Motor neuron (in vitro differentiated cells): ENCODE measurements around the gene RGL1. TPM values are rescaled to one million over a fixed set of nuclear protein-coding genes. Genes with fewer than 3 reads are reported as not detected.
A peak's percentile ranks its signal among the peaks of the same experiment; 100 is the strongest.

Experiments used
- ATAC-seq, 8 experiments: fragments of 200-7000 bp; cut with Tn5 transposase; replicated peaks in 6 of 8; 2 replicates each; pipeline ENCODE4 v1.8.0; 2021; ENCODE audit warnings: mild to moderate bottlenecking in 8 of 8, moderate library complexity in 8 of 8
- H3K27ac ChIP-seq, 2 donors: fragments of 250-450 bp; sonication (Bioruptor Pico); 2 replicates each; pipeline ENCODE4 v1.9.0; 2021; ENCODE audit warnings: antibody characterized with exemption in 2 of 2, mild to moderate bottlenecking in 2 of 2, moderate library complexity in 1 of 2
- H3K4me1 ChIP-seq, 2 donors: fragments of 250-450 bp; sonication (Bioruptor Pico); replicated peaks in 1 of 2; 2 replicates each; pipeline ENCODE4 v1.6.1; 2021; ENCODE audit warnings: antibody characterized with exemption in 2 of 2, mild to moderate bottlenecking in 2 of 2, moderate library complexity in 1 of 2
- H3K4me3 ChIP-seq, 5 donors: fragments of 250-450 bp; sonication (Bioruptor Pico); 2 replicates each; pipeline ENCODE4 v1.9.0; 2021; ENCODE audit warnings: antibody characterized with exemption in 5 of 5, mild to moderate bottlenecking in 5 of 5, moderate library complexity in 4 of 5
- WGBS, 10 experiments: fragments of 450-650 bp; shearing (Covaris generic); methylation state at CpG; one replicate each; pipeline ENCODE4 v1.0.0; 2022; 5-methylcytosine and 5-hydroxymethylcytosine counted together
- in situ Hi-C, 9 experiments: fragments of 400-800 bp; cut with MboI; loops; one replicate each; pipeline ENCODE4 v1.15.0; 2021; ENCODE audit warnings: low sequenced_read_pairs in 9 of 9, low pct_unique_long_range_greater_than_20kb in 2 of 9; ENCODE audit not compliant: unreplicated experiment in 9 of 9
- total RNA-seq, 8 experiments: library from RNA; unstranded; fragments of 300-600 nt; gene quantifications; 2 replicates each; pipeline versions ENCODE4 v1.2.3 to v1.2.4, GENCODE V29; 2022

Gene RGL1
- total RNA-seq, 8 experiments from 2014 or later: 8.4 to 92.5 (median 18.0) TPM

- Histone ChIP-seq H3K27ac (no peak overlapping the region), H3K4me3 (no peak overlapping the region), H3K4me1 (peaks cover 0 to 9% of the 10 kb centered on the region in 2 donors)
- no peak for ATAC-seq
- 86 to 100% (median 93%) methylated on average over 2 to 5 of the region's 5 CpGs; no CpG with 5 or more reads in 1 of the 10 experiments for WGBS, 10 experiments
- in situ Hi-C loops: loop anchor here (10.0 to 25.0 kb wide), 4 partner anchors 228 to 275 kb away; partner anchors contain the start of genes APOBEC4 (in 6 of the 9) and ARPC5 (in 1 of the 9)
Observed at GRCh38 chr1:183912265-183912886, 107.5 kb downstream of the RGL1 start.

GRCh38 chr1:183913567-183913993, 108.7 kb downstream of the RGL1 start:
- peaks cover 0 to 7% of the 10 kb centered on the region in 2 donors for H3K4me1 ChIP-seq
- in situ Hi-C loops: loop anchor here (10.0 to 25.0 kb wide), 4 partner anchors 229 to 276 kb away; partner anchors contain the start of genes APOBEC4 (in 6 of the 9) and ARPC5 (in 1 of the 9)
- 67 to 100% (median 94%) methylated on average over 1 to 3 of the region's 3 CpGs; no CpG with 5 or more reads in 2 of the 10 experiments for WGBS, 10 experiments
- H3K27ac ChIP-seq: no peak overlapping the region
- no peak for ATAC-seq
- H3K4me3 ChIP-seq: no peak overlapping the region

- H3K4me3 ChIP-seq: no peak overlapping the region
- H3K27ac ChIP-seq: no peak overlapping the region
- 38 to 100% (median 85%) methylated on average over 1 to 3 of the region's 3 CpGs; no CpG with 5 or more reads in 1 of the 10 experiments for WGBS, 10 experiments
- peaks cover 0 to 7% of the 10 kb centered on the region in 2 donors for H3K4me1 ChIP-seq
- no peak for ATAC-seq
- in situ Hi-C loops: loop anchor here (10.0 to 25.0 kb wide), 4 partner anchors 229 to 277 kb away; partner anchors contain the start of genes APOBEC4 (in 6 of the 9) and ARPC5 (in 1 of the 9)
Observed at GRCh38 chr1:183914276-183914675, 109.4 kb downstream of the RGL1 start.

- ATAC-seq: no peak
- Histone ChIP-seq H3K27ac (no peak overlapping the region), H3K4me1 (peaks cover 0 to 7% of the 10 kb centered on the region in 2 donors), H3K4me3 (no peak overlapping the region)
- in situ Hi-C loops: loop anchor here (10.0 to 25.0 kb wide), 4 partner anchors 230 to 278 kb away; partner anchors contain the start of genes APOBEC4 (in 6 of the 9) and ARPC5 (in 1 of the 9)
Observed at GRCh38 chr1:183914891-183915290, 110.0 kb downstream of the RGL1 start.

- in situ Hi-C loops: loop anchor here (10.0 to 25.0 kb wide), 4 partner anchors 231 to 279 kb away; partner anchors contain the start of genes APOBEC4 (in 6 of the 9) and ARPC5 (in 1 of the 9)
- no peak overlapping the region for H3K27ac ChIP-seq
- H3K4me3 ChIP-seq: no peak overlapping the region
- ATAC-seq: peak; percentile 75 to 99 (median 96)
- 0 to 33% (median 19%) methylated on average over 1 to 9 of the region's 10 CpGs for WGBS, 10 experiments
- H3K4me1 ChIP-seq: peaks cover 0 to 7% of the 10 kb centered on the region in 2 donors
Observed at GRCh38 chr1:183915625-183916510, 110.9 kb downstream of the RGL1 start.

- ATAC-seq: peak in 5 of 8 experiments; percentile 12 to 79 (median 14)
- H3K4me1 ChIP-seq: peaks cover 0 to 7% of the 10 kb centered on the region in 2 donors
- no peak overlapping the region for H3K27ac ChIP-seq
- 33 to 100% (median 89%) methylated on average over 1 to 8 of the region's 8 CpGs; no CpG with 5 or more reads in 3 of the 10 experiments for WGBS, 10 experiments
- no peak overlapping the region for H3K4me3 ChIP-seq
- in situ Hi-C loops: loop anchor here (10.0 to 25.0 kb wide), 4 partner anchors 232 to 279 kb away; partner anchors contain the start of genes APOBEC4 (in 6 of the 9) and ARPC5 (in 1 of the 9)
Observed at GRCh38 chr1:183916574-183916973, 111.7 kb downstream of the RGL1 start.

GRCh38 chr1:183918589-183918988, 113.7 kb downstream of the RGL1 start:
- no peak overlapping the region for H3K27ac ChIP-seq
- no peak for ATAC-seq

GRCh38 chr1:183920651-183921050, 115.7 kb downstream of the RGL1 start:
- H3K4me3 ChIP-seq: no peak overlapping the region
- 0 to 96% (median 71%) methylated on average over 1 to 3 of the region's 3 CpGs; no CpG with 5 or more reads in 3 of the 10 experiments for WGBS, 10 experiments
- peaks cover 0 to 6% of the 10 kb centered on the region in 2 donors for H3K4me1 ChIP-seq
- in situ Hi-C loops: loop anchor here in 7 of 9 experiments (25.0 kb wide), 2 partner anchors 258 to 283 kb away; partner anchors contain the start of genes APOBEC4 (in 6 of the 7) and ARPC5 (in 1 of the 7)
- ATAC-seq: no peak
- no peak overlapping the region for H3K27ac ChIP-seq

More at GRCh38 chr1:183918589-183918988, 113.7 kb downstream of the RGL1 start:
- Histone ChIP-seq H3K4me1 (peaks cover 0 to 7% of the 10 kb centered on the region in 2 donors), H3K4me3 (no peak overlapping the region)
- in situ Hi-C loops: loop anchor here (10.0 to 25.0 kb wide), 4 partner anchors 234 to 281 kb away; partner anchors contain the start of genes APOBEC4 (in 6 of the 9) and ARPC5 (in 1 of the 9)
- 88 to 100% (median 95%) methylated on average over 1 to 6 of the region's 6 CpGs; no CpG with 5 or more reads in 2 of the 10 experiments for WGBS, 10 experiments

- Histone ChIP-seq H3K4me1 (no peaks in the 10 kb centered on the region), H3K27ac (no peak overlapping the region), H3K4me3 (no peak overlapping the region)
- in situ Hi-C loops: loop anchor here in 7 of 9 experiments (25.0 kb wide), 2 partner anchors 260 to 285 kb away; partner anchors contain the start of genes APOBEC4 (in 6 of the 7) and ARPC5 (in 1 of the 7)
- WGBS, 10 experiments: 77 to 100% (median 94%) methylated on average over 1 to 14 of the region's 15 CpGs; no CpG with 5 or more reads in 1 of the 10 experiments
- peak in 1 of 8 experiments; percentile 30 for ATAC-seq
Observed at GRCh38 chr1:183922197-183922596, 117.3 kb downstream of the RGL1 start.

- in situ Hi-C loops: loop anchor here in 2 of 9 experiments (25.0 kb wide), 1 partner anchor 111 kb away; the partner anchor contains the start of gene COLGALT2 (in 2 of the 2)
- no peaks in the 10 kb centered on the region for H3K4me1 ChIP-seq
- H3K4me3 ChIP-seq: no peak overlapping the region
- WGBS, 10 experiments: 81 to 100% (median 83%) methylated on average over 3 to 8 of the region's 8 CpGs; no CpG with 5 or more reads in 2 of the 10 experiments
- no peak for ATAC-seq
- no peak overlapping the region for H3K27ac ChIP-seq
Observed at GRCh38 chr1:183925947-183926346, 121.0 kb downstream of the RGL1 start.

GRCh38 chr1:183926983-183927382, 122.1 kb downstream of the RGL1 start:
- no peak for ATAC-seq
- in situ Hi-C loops: loop anchor here in 2 of 9 experiments (25.0 kb wide), 1 partner anchor 110 kb away; the partner anchor contains the start of gene COLGALT2 (in 2 of the 2)
- H3K4me3 ChIP-seq: no peak overlapping the region
- H3K27ac ChIP-seq: no peak overlapping the region
- WGBS, 10 experiments: 67 to 100% (median 92%) methylated on average over 1 to 5 of the region's 5 CpGs; no CpG with 5 or more reads in 1 of the 10 experiments
- H3K4me1 ChIP-seq: peaks cover 0 to 3% of the 10 kb centered on the region in 2 donors
